GM21825 (cell line): ENCODE results near the gene BFSP2.
"Not testable (repeated sequence)": the region's sequence is repeated elsewhere in the genome, so short reads cannot be mapped to it uniquely, and the experiment has no call there.

Experiments
- ATAC-seq: cut with Tn5 transposase; IDR thresholded peaks from one replicate; pipeline ENCODE4 v1.9.1; 2021; ENCODE audit warnings: mild to moderate bottlenecking, moderate library complexity; ENCODE audit not compliant: unreplicated experiment

BFSP2 gene

GRCh38 chr3:133475245-133476010 lies 75.6 kb downstream of the BFSP2 start:
- ATAC-seq: peak; percentile 71

DNA sequence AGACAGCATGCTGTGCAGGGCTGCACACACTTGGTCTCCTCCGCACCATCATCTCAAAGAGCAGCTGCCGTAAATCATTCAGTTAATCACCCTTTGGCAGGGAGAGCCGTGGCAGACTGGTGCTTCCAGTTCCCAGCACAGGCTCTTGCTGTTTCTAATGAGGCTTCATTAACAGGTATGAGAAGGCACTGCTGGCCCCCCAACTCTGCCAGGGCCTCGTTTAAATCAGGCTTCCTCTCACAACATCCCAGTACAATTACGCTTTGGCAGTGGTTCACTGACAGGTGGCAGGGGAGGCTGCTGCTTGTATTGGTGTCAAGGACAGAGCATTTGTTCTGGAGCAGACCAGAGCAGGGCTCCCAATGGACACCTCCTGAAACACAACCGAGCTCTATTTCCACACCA lies 77.1 kb downstream of the BFSP2 start:
- ATAC-seq: no peak

GRCh38 chr3:133477487-133477886 lies 77.6 kb downstream of the BFSP2 start:
- peak; percentile 37 for ATAC-seq

DNA sequence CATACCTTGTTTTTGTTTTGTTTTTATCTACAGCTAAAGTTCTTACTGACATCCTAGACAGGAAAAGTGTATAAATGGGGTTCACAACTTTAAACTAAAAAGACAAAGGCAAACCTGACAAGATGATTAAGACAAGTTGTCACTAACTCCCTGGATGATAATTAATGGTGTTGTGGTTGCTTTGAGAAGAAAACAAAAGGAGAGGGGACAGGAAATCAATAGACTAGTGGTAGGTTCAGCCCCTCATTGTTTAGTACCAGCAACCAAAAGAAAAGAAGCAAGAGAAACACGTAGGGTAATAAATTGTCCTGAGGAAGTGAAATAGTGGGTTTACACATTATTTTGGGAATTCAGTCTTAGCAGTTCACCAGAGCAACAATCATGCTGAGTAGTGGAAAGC lies 78.8 kb downstream of the BFSP2 start:
- ATAC-seq: no peak

- no peak for ATAC-seq
Measured at GRCh38 chr3:133479401-133479800, 79.5 kb downstream of the BFSP2 start.

- ATAC-seq: peak; percentile 53
Measured at GRCh38 chr3:133479895-133480669, 80.2 kb downstream of the BFSP2 start.

GRCh38 chr3:133482474-133482873 lies 82.6 kb downstream of the BFSP2 start:
- ATAC-seq: not testable (repeated sequence)

- no peak for ATAC-seq
Measured at GRCh38 chr3:133486658-133487057, 86.8 kb downstream of the BFSP2 start.

- no peak for ATAC-seq
Measured at GRCh38 chr3:133487204-133487603, 87.3 kb downstream of the BFSP2 start.

GRCh38 chr3:133487920-133488540 lies 88.2 kb downstream of the BFSP2 start:
- no peak for ATAC-seq

GRCh38 chr3:133488785-133489367 lies 89.0 kb downstream of the BFSP2 start:
- no peak for ATAC-seq

DNA sequence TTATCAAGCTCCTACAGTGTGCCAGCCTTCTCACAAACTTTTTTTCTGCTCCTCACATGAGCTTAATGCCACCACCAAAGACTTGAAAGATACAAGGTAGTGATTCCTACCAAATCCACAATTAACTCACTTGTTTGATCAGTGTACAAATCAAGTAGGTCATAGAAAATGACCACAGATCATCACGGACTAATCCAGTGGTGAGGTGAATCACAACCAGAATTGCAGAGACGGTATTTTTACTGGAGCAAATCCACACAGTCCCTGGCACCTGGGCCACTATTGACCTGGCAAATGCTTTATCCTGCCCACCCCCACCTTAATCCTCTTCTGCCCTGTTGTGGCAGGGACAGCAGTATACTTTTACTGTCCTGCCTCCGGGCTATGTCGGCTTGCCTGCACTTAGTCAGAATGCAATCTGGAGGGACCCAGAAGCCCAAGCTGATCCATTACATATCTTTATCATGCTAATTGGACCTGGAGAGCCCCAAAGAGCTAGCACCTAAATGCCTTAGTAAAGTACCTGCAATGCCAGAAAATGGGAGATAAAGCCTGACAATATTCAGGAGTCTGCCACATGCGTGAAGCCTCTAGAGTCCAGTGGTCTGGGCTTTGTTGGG lies 89.7 kb downstream of the BFSP2 start:
- no peak for ATAC-seq

DNA sequence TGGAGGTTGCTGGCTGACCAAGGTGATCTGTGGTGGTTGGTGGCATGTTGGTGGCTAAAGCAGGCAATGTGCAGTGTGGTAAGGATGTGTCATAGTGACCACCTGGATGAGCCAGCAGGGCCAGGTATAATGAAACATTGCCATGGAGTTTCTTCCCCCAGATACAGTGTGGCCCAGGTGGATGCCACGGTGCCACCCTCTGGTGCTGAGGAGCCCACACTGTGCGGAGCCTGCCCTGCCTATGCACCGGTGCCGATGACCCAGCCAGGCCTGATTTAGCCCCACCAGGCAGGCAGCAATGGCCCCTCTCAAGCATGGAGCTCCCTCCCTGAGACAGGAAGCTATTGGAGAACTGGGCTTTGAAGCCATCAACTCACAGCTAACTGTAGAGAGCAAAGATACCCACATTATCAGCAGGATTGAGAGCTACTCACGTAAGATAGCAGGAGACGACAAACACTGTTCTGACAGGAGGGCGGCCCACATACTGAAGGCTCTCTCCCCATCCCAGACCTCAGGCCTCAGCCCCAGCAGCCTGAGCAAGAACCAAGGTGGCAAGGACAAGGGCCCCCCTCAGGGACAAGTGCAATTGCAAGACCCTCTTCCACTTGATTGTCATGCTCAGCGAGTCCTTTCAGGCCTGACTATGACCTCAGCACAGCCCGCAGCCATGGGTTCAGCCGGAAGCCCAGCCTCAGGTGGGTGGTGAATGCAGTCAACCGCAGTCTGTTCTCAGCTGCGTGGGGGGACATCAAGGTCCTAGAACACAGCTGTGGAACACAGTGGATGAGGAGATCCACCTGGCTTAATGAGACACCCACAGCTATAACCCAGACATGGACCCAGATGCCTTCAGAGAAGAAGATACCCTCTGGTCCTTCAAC lies 90.9 kb downstream of the BFSP2 start:
- peak; percentile 83 for ATAC-seq

GRCh38 chr3:133491481-133492059 lies 91.7 kb downstream of the BFSP2 start:
- peak; percentile 20 for ATAC-seq

GRCh38 chr3:133492159-133492741 lies 92.4 kb downstream of the BFSP2 start:
- no peak for ATAC-seq

- ATAC-seq: no peak
Measured at GRCh38 chr3:133494469-133494868, 94.6 kb downstream of the BFSP2 start.

GRCh38 chr3:133502542-133502941 lies 102.7 kb downstream of the BFSP2 start:
- ATAC-seq: not testable (repeated sequence)

GRCh38 chr3:133503409-133503808 lies 103.6 kb downstream of the BFSP2 start:
- no peak for ATAC-seq

DNA sequence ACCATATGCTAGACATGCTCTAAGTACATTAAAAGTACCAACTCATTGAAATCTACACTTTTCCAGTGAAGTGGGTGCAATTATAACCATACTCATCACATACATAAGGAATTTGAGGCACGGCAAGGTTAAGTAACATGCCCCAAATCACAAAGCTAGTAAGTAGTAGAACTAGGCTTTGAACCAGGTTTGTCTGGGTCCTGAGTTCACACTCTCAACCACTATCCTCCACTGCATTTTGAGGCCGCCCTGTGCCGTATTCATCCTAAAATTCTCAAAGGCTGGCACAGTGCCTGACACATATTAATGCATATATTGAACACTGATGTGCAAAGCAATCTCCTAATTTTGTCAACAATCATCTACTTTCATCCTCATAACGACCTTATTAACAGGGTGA lies 104.9 kb downstream of the BFSP2 start:
- ATAC-seq: no peak
